K562 (cell line): ENCODE measurements around the gene TANC1. TPM values are rescaled to one million over a fixed set of nuclear protein-coding genes. Genes with fewer than 3 reads are reported as not detected.

Experiments
- ATAC-seq: fragments of 200-7000 bp; cut with Tn5 transposase; 3 replicates; pipeline ENCODE4 v1.9.1; 2020; ENCODE audit warnings: moderate library complexity
- BruUV-seq: library from RNA; stranded (reverse); fragments of 400-500 nt; replicated peaks from 2 replicates; lab custom pipeline; 2021; lab: Mats Ljungman, UMichigan
- CTCF ChIA-PET: fragments of 300-600 bp; formaldehyde crosslinking; extraction: SDS; loops from one replicate; lab custom pipeline; 2021; ENCODE audit warnings: low intra/inter-chr PET ratio; lab: Yijun Ruan, JAX
- POLR2A ChIA-PET: fragments of 300-600, 350-650 bp; sonication (Branson Sonifier 250); formaldehyde crosslinking; extraction: SDS; loops from one replicate; lab custom pipeline; 2021; ENCODE audit warnings: antibody characterized with exemption, inconsistent platforms; lab: Yijun Ruan, JAX
- DNase-seq, 4 experiments: peaks; one replicate each; pipeline versions ENCODE4 v3.0.0 to v3.0.0-alpha.2; 2011 to 2018; ENCODE audit warnings: low spot score in 3 of 4, mixed read lengths in 3 of 4; ENCODE audit errors: extremely low read depth in 1 of 4
- FAIRE-seq: peaks from 2 replicates; lab custom pipeline; 2011; peaks lifted over from hg19 to GRCh38; lab: Jason Lieb, UNC
- H2AFZ ChIP-seq: 2 replicates; pipeline ENCODE4 v1.6.0; 2011; ENCODE audit warnings: low read depth, low read length, control low read depth, inconsistent platforms
- H3K27ac ChIP-seq: fragments of 200-600 bp; 3 replicates; pipeline ENCODE4 v1.8.0; 2011; ENCODE audit warnings: low read depth, mild to moderate bottlenecking, control low read depth, inconsistent platforms, low read length, moderate library complexity, mixed read lengths; ENCODE audit errors: extremely low read depth
- H3K27me3 ChIP-seq, 2 experiments: fragments of 300-600 bp in 1 of 2; 2 replicates in 1 of 2; 3 replicates in 1 of 2; pipeline versions ENCODE4 v1.6.0 to v1.8.0; 2011; ENCODE audit warnings: inconsistent platforms in 2 of 2, low read length in 2 of 2, mild to moderate bottlenecking in 1 of 2, mixed read lengths in 1 of 2, moderate library complexity in 1 of 2; ENCODE audit not compliant: control insufficient read depth in 2 of 2, insufficient read depth in 2 of 2
- H3K36me3 ChIP-seq: fragments of 300-600 bp; 3 replicates; pipeline ENCODE4 v1.8.0; 2011; ENCODE audit warnings: mild to moderate bottlenecking, low read length, inconsistent platforms; ENCODE audit not compliant: control insufficient read depth, insufficient read depth
- H3K4me1 ChIP-seq, 2 experiments: fragments of 200-600 bp in 1 of 2; replicated peaks in 1 of 2; 2 replicates in 1 of 2; 3 replicates in 1 of 2; pipeline versions ENCODE4 v1.5.1 to v1.8.0; 2011; ENCODE audit warnings: inconsistent platforms in 2 of 2, low read length in 2 of 2, mild to moderate bottlenecking in 1 of 2, mixed read lengths in 1 of 2, moderate library complexity in 1 of 2; ENCODE audit not compliant: control insufficient read depth in 2 of 2, insufficient read depth in 2 of 2
- H3K4me2 ChIP-seq: 2 replicates; pipeline ENCODE4 v1.6.1; 2011; ENCODE audit warnings: low read length, control low read depth, inconsistent platforms, mixed read lengths; ENCODE audit not compliant: insufficient read depth
- H3K4me3 ChIP-seq: fragments of 200-600 bp; sonication (generic), shearing (Covaris generic); 2 replicates; pipeline ENCODE4 v1.5.1; 2016; ENCODE audit warnings: control low read depth, inconsistent platforms
- H3K79me2 ChIP-seq: fragments of 200-600 bp; 3 replicates; pipeline ENCODE4 v1.8.0; 2011; ENCODE audit warnings: low read length, inconsistent platforms; ENCODE audit not compliant: control insufficient read depth, insufficient read depth
- H3K9ac ChIP-seq, 2 experiments: 2 replicates each; pipeline versions ENCODE4 v1.6.0 to v1.6.1; 2011; ENCODE audit warnings: low read depth in 2 of 2, low read length in 2 of 2, control low read depth in 1 of 2, inconsistent platforms in 1 of 2, mild to moderate bottlenecking in 1 of 2, mixed read lengths in 1 of 2; ENCODE audit not compliant: insufficient read depth in 1 of 2
- H3K9me1 ChIP-seq: one replicate; pipeline ENCODE4 v1.6.0; 2011; ENCODE audit warnings: inconsistent platforms, mild to moderate bottlenecking, low read length, moderate library complexity; ENCODE audit not compliant: control insufficient read depth, insufficient read depth
- H3K9me3 ChIP-seq: replicated peaks from 2 replicates; pipeline ENCODE4 v1.5.1; 2011; ENCODE audit warnings: low read depth, low read length, inconsistent platforms; ENCODE audit not compliant: control insufficient read depth, insufficient read depth
- H4K20me1 ChIP-seq: replicated peaks from 2 replicates; pipeline ENCODE4 v1.6.1; 2011; ENCODE audit warnings: low read length, inconsistent platforms, mixed read lengths; ENCODE audit not compliant: control insufficient read depth, insufficient read depth
- FOXP1 ChIP-seq: sonication (generic); formaldehyde crosslinking; IDR thresholded peaks from 2 replicates; pipeline ENCODE4 v1.8.0; 2022; ENCODE audit warnings: mild to moderate bottlenecking, missing genetic modification reagents
- THAP12 ChIP-seq: fragments of 250-450 bp; sonication (Bioruptor Pico); IDR thresholded peaks from 2 replicates; pipeline ENCODE4 v1.9.0; 2021; ENCODE audit warnings: mild to moderate bottlenecking, inconsistent platforms
- ZNF41 ChIP-seq: fragments of 250-450 bp; sonication (Bioruptor Pico); conservative IDR thresholded peaks from 2 replicates; pipeline ENCODE4 v1.4.0; 2020; ENCODE audit warnings: mild to moderate bottlenecking
- WGBS: fragments of 100-300 bp; shearing (Covaris generic); methylation state at CpG from one replicate; pipeline ENCODE4 v1.1.6; 2016; ENCODE audit warnings: low coverage, mixed read lengths; ENCODE audit not compliant: insufficient coverage; ENCODE audit errors: missing lambda C conversion rate; 5-methylcytosine and 5-hydroxymethylcytosine counted together
- in situ Hi-C: fragments of 300-500 bp; cut with MboI; formaldehyde crosslinking; loops from 4 replicates; pipeline ENCODE4 v1.15.0; 2018; ENCODE audit warnings: inconsistent platforms, mixed read lengths
- intact Hi-C: fragments of 100-400 bp; cut with micrococcal nuclease; formaldehyde crosslinking; loops from 2 replicates; pipeline ENCODE4 v1.14.2; 2022
- polyA plus RNA-seq, 8 experiments: library from polyadenylated mRNA; depleted of rRNA in 4 of 8; stranded (reverse) in 5 of 8; unstranded in 3 of 8; fragments of >200 nt; fragmentation: Nextera tagmentation in 2 of 8; fragmentation: Illumina TruSeq in 1 of 8; extraction: Ambion mirVana in 2 of 8; extraction: Trizol in 1 of 8; gene quantifications; 2 replicates each; pipeline versions ENCODE4 v1.2.1 to v1.2.3, GENCODE V29; 2011 to 2014; ENCODE audit warnings: inconsistent platforms in 1 of 8, missing spikeins in 1 of 8
- total RNA-seq, 7 experiments: library from RNA; depleted of rRNA in 6 of 7; stranded (reverse); fragments of >200 nt in 6 of 7; fragmentation: Illumina TruSeq in 2 of 7; extraction: Trizol in 2 of 7; gene quantifications; 2 replicates each; pipeline versions ENCODE4 v1.2.1 to v1.2.3, GENCODE V29; 2011 to 2021; ENCODE audit warnings: low replicate concordance in 1 of 7

The TANC1 gene
- total and polyA plus RNA-seq, 9 of the 15 experiments (the other 6 are each of a cell fraction or from before 2014, with no cell fraction given) = under 0.01 to 0.20 (median 0.07) TPM; not detected in 1

GRCh38 chr2:159153063-159153462 lies 184.6 kb downstream of the TANC1 start:
- H3K36me3 ChIP-seq = no peaks in the 10 kb centered on the region
- 31% methylated on average over 4 of the region's 4 CpGs for whole genome bisulfite sequencing
- in situ Hi-C loops (no loop called here), intact Hi-C loops (no loop called here)
- no peak for FAIRE-seq
- H3K9me1 ChIP-seq = no peaks in the 10 kb centered on the region
- H3K4me1 ChIP-seq = peaks cover 4 to 8% of the 10 kb centered on the region in 2 experiments; a peak in 2 of 5 replicates
- H3K27me3 ChIP-seq = peaks cover 15 to 51% of the 10 kb centered on the region in 2 experiments; a peak in 4 of 5 replicates
- ChIA-PET POLR2A (interaction anchor here (0.6 to 7.5 kb wide), 4 partner anchors 11 to 1733 kb away, joined by 3 to 48 read pairs (median 3); no protein-coding TSS in a partner anchor), CTCF (no interaction called here)
- H3K9me3 ChIP-seq = no peaks in the 10 kb centered on the region
- no peak for ATAC-seq
- no peak for DNase-seq
- TF ChIP-seq ZNF41 = no peak
- TF ChIP-seq THAP12 (CRISPR knock-in tag) = peak; percentile 15; the same call in 1 of the 2 replicates
- 0 out of 2 replicates have a peak, but pooled peaks have one; percentile 59 for TF ChIP-seq FOXP1
- no peaks in the 10 kb centered on the region for H3K79me2 ChIP-seq
- BruUV-seq = no TSS peak
- no peak overlapping the region for H3K4me2 ChIP-seq
- no peak overlapping the region for H3K27ac ChIP-seq
- no peak overlapping the region for H3K4me3 ChIP-seq
- no peak overlapping the region for H2AFZ ChIP-seq
- H4K20me1 ChIP-seq = no peaks in the 10 kb centered on the region
- no peak overlapping the region for H3K9ac ChIP-seq
